ENCODE data around the gene VAMP5.
"Not testable (repeated sequence)": the region's sequence is repeated elsewhere in the genome, so short reads cannot be mapped to it uniquely, and the experiment has no call there.

VAMP5 gene

GRCh38 chr2:85551698-85552678, 32.2 kb upstream of the VAMP5 start:
- peak; percentile 20 to 47 for DNase-seq

- no peak for DNase-seq
Measured at GRCh38 chr2:85553184-85553583, 31.0 kb upstream of the VAMP5 start.

GRCh38 chr2:85554980-85555612, 29.1 kb upstream of the VAMP5 start:
- no peak for DNase-seq

- no peak for DNase-seq
Measured at GRCh38 chr2:85557130-85557529, 27.1 kb upstream of the VAMP5 start.

- DNase-seq: no peak
Measured at GRCh38 chr2:85558160-85558559, 26.1 kb upstream of the VAMP5 start.

- not testable (repeated sequence) for DNase-seq
Measured at GRCh38 chr2:85560403-85560726, 23.9 kb upstream of the VAMP5 start.

- no peak for DNase-seq
Measured at GRCh38 chr2:85560812-85561279, 23.4 kb upstream of the VAMP5 start.

GRCh38 chr2:85561280-85562212, 22.7 kb upstream of the VAMP5 start, which contains the start of gene GGCX:
TSS of gene GGCX (minus strand) at chr2:85561493. CDS start at chr2:85561428, 65 bp downstream.
- DNase-seq: peak; percentile 74 to 90

- DNase-seq: no peak
Measured at GRCh38 chr2:85564144-85564563, 20.1 kb upstream of the VAMP5 start.

GRCh38 chr2:85566265-85566664, 18.0 kb upstream of the VAMP5 start:
- DNase-seq: no peak

- DNase-seq: no peak
Measured at GRCh38 chr2:85575739-85576138, 8.5 kb upstream of the VAMP5 start.

- DNase-seq: no peak
Measured at GRCh38 chr2:85577063-85577385, 7.2 kb upstream of the VAMP5 start.

- no peak for DNase-seq
Measured at GRCh38 chr2:85577386-85578242, 6.6 kb upstream of the VAMP5 start, which contains the start of gene VAMP8. TSS of gene VAMP8 (plus strand) at chr2:85577586. CDS start at chr2:85577647, 61 bp downstream.

- no peak for DNase-seq
Measured at GRCh38 chr2:85578243-85579180, 5.7 kb upstream of the VAMP5 start.

GRCh38 chr2:85579266-85579935, 4.8 kb upstream of the VAMP5 start:
- DNase-seq: no peak

GRCh38 chr2:85580206-85580605, 4.0 kb upstream of the VAMP5 start:
- DNase-seq: no peak

- DNase-seq: no peak
Measured at GRCh38 chr2:85582492-85582891, 1.7 kb upstream of the VAMP5 start.

- DNase-seq: no peak
Measured at GRCh38 chr2:85583667-85584353, 421 bp upstream of the VAMP5 start.
